Prostate gland (tissue), 2 donors: ENCODE measurements around the gene LAMA3. TPM values are rescaled to one million over a fixed set of nuclear protein-coding genes. Genes with fewer than 3 reads are reported as not detected.

Experiments used
- DNase-seq: peaks from one replicate; pipeline ENCODE4 v3.0.0-alpha.2; 2019; ENCODE audit warnings: low spot score
- H3K27ac ChIP-seq, 2 donors: fragments of 200-600 bp; sonication (generic); 2 replicates each; pipeline ENCODE4 v1.5.1; 2017 to 2019
- H3K27me3 ChIP-seq: fragments of 200-600 bp; sonication (generic); replicated peaks from 2 replicates; pipeline ENCODE4 v1.5.1; 2019; ENCODE audit not compliant: insufficient read depth
- H3K36me3 ChIP-seq, 2 donors: fragments of 200-600 bp; sonication (generic); 1 replicate in 1 of 2; 2 replicates in 1 of 2; pipeline versions ENCODE4 v1.5.1 to v1.8.1; 2017 to 2019
- H3K4me1 ChIP-seq: fragments of 200-600 bp; sonication (generic); replicated peaks from 2 replicates; pipeline ENCODE4 v1.5.1; 2019
- H3K4me3 ChIP-seq, 2 donors: fragments of 200-600 bp; sonication (generic); 2 replicates each; pipeline ENCODE4 v1.5.1; 2017 to 2019
- H3K9me3 ChIP-seq: fragments of 200-600 bp; sonication (generic); 2 replicates; pipeline ENCODE4 v1.5.1; 2017
- CTCF ChIP-seq, 4 experiments: fragments of 200-600 bp in 2 of 4; fragments of 450-650 bp in 2 of 4; sonication (generic) in 2 of 4; IDR thresholded peaks; 1 replicate in 3 of 4; 2 replicates in 1 of 4; pipeline ENCODE4 v1.5.1; 2016 to 2019; ENCODE audit warnings: antibody characterized with exemption in 4 of 4, mild to moderate bottlenecking in 2 of 4, moderate library complexity in 2 of 4
- POLR2A ChIP-seq: fragments of 450-650 bp; IDR thresholded peaks from one replicate; pipeline ENCODE4 v1.6.1; 2016; ENCODE audit warnings: antibody characterized with exemption, mild to moderate bottlenecking
- POLR2AphosphoS5 ChIP-seq: sonication (generic); formaldehyde crosslinking; IDR thresholded peaks from one replicate; pipeline ENCODE4 v1.6.1; 2017; ENCODE audit warnings: antibody characterized with exemption
- WGBS: methylation state at CpG from one replicate; pipeline ENCODE4 v1.1.5; 2018; 5-methylcytosine and 5-hydroxymethylcytosine counted together
- intact Hi-C: fragments of 100-400 bp; cut with DNase I; formaldehyde crosslinking; loops from one replicate; pipeline ENCODE4 v1.14.2; 2022
- total RNA-seq, 2 donors: library from RNA; depleted of rRNA; stranded (reverse); fragments of >200 nt; gene quantifications; one replicate each; pipeline ENCODE4 v1.1.0, GENCODE V29; 2016

Gene LAMA3
- total RNA-seq, 2 donors from 2014 or later, result 31.3 to 35.9 TPM

- TF ChIP-seq CTCF (IDR thresholded peaks at IDR 0.05), result no peak
- no peak for TF ChIP-seq POLR2AphosphoS5
- TF ChIP-seq POLR2A, result no peak
- intact Hi-C loops, result no loop called here
- Histone ChIP-seq H3K4me1 (no peaks in the 10 kb centered on the region), H3K27me3 (no peaks in the 10 kb centered on the region), H3K36me3 (no peaks in the 10 kb centered on the region), H3K9me3 (no peaks in the 10 kb centered on the region), H3K27ac (no peak overlapping the region), H3K4me3 (no peak overlapping the region)
- DNase-seq, result no peak
- WGBS, result 96% methylated on average over 7 of the region's 7 CpGs
Measured at GRCh38 chr18:23977103-23977502, 287.9 kb downstream of the LAMA3 start.

- intact Hi-C loops, result no loop called here
- Histone ChIP-seq H3K36me3 (no peaks in the 10 kb centered on the region), H3K4me3 (no peak overlapping the region), H3K9me3 (no peaks in the 10 kb centered on the region), H3K4me1 (no peaks in the 10 kb centered on the region), H3K27ac (no peak overlapping the region), H3K27me3 (no peaks in the 10 kb centered on the region)
- TF ChIP-seq CTCF (IDR thresholded peaks at IDR 0.05) (no peak), POLR2A (no peak)
- 88% methylated on average over 1 of the region's 1 CpG for WGBS
- no peak for DNase-seq
Measured at GRCh38 chr18:23977719-23978483, 288.6 kb downstream of the LAMA3 start.

GRCh38 chr18:23981369-23981980, 292.2 kb downstream of the LAMA3 start:
- no peaks in the 10 kb centered on the region for H3K36me3 ChIP-seq
- no peaks in the 10 kb centered on the region for H3K9me3 ChIP-seq
- intact Hi-C loops, result loop anchor here (5.0 kb wide), 1 partner anchor 49 kb away; no protein-coding TSS in a partner anchor
- TF ChIP-seq POLR2AphosphoS5 (no peak), CTCF (IDR thresholded peaks at IDR 0.05) (no peak), POLR2A (no peak)
- H3K27me3 ChIP-seq, result no peaks in the 10 kb centered on the region
- H3K4me3 ChIP-seq, result no peak overlapping the region
- WGBS, result 75% methylated on average over 8 of the region's 8 CpGs
- H3K27ac ChIP-seq, result no peak overlapping the region
- H3K4me1 ChIP-seq, result no peaks in the 10 kb centered on the region
- no peak for DNase-seq

- WGBS, result 44% methylated on average over 17 of the region's 17 CpGs
- Histone ChIP-seq H3K27ac (no peak overlapping the region), H3K27me3 (no peaks in the 10 kb centered on the region), H3K4me1 (no peaks in the 10 kb centered on the region), H3K36me3 (no peaks in the 10 kb centered on the region), H3K9me3 (no peaks in the 10 kb centered on the region), H3K4me3 (no peak overlapping the region)
- intact Hi-C loops, result loop anchor here (5.0 kb wide), 1 partner anchor 50 kb away; no protein-coding TSS in a partner anchor
- TF ChIP-seq POLR2AphosphoS5, result no peak
- no peak for TF ChIP-seq CTCF (IDR thresholded peaks at IDR 0.05)
- no peak for TF ChIP-seq POLR2A
- no peak for DNase-seq
Measured at GRCh38 chr18:23982155-23983079, 293.2 kb downstream of the LAMA3 start.
